GM12878 (cell line): ENCODE results near the gene DOK7. TPM values are rescaled to one million over a fixed set of nuclear protein-coding genes. Genes with fewer than 3 reads are reported as not detected.

ENCODE experiments used
- ATAC-seq: fragments of 200-7000 bp; cut with Tn5 transposase; 3 replicates; pipeline ENCODE4 v1.9.1; 2020; ENCODE audit warnings: mild to moderate bottlenecking, moderate library complexity
- BruUV-seq: library from RNA; stranded (reverse); fragments of 400-500 nt; replicated peaks from 2 replicates; lab custom pipeline; 2021; lab: Mats Ljungman, UMichigan
- CTCF ChIA-PET: fragments of 300-600 bp; sonication (Branson Sonifier 250); formaldehyde crosslinking; extraction: SDS; loops from one replicate; lab custom pipeline; 2021; ENCODE audit warnings: inconsistent platforms; lab: Yijun Ruan, JAX
- POLR2A ChIA-PET: fragments of 350-600 bp; formaldehyde crosslinking; extraction: SDS; loops from one replicate; lab custom pipeline; 2021; ENCODE audit warnings: inconsistent platforms; lab: Charles Lee
- RAD21 ChIA-PET: fragments of 300-600 bp; sonication (Branson Sonifier 250); formaldehyde crosslinking; loops from one replicate; lab custom pipeline; 2023; ENCODE audit warnings: antibody characterized with exemption; ENCODE audit not compliant: unreplicated experiment; lab: Charles Lee
- SMC1A ChIA-PET: fragments of 300-600 bp; sonication (Branson Sonifier 250); formaldehyde crosslinking; loops from one replicate; lab custom pipeline; 2023; ENCODE audit not compliant: unreplicated experiment, uncharacterized antibody; lab: Charles Lee
- DNase-seq: peaks from one replicate; pipeline ENCODE4 v3.0.0-alpha.2; 2011; ENCODE audit warnings: low read depth, low spot score
- FAIRE-seq: peaks from 3 replicates; lab custom pipeline; 2011; peaks lifted over from hg19 to GRCh38; lab: Jason Lieb, UNC
- H2AFZ ChIP-seq: 2 replicates; pipeline ENCODE4 v1.6.0; 2011; ENCODE audit warnings: low read depth, low read length, control low read depth; ENCODE audit not compliant: control insufficient read depth
- H3K27ac ChIP-seq: 2 replicates; pipeline ENCODE4 v1.5.1; 2011; ENCODE audit warnings: control low read depth; ENCODE audit not compliant: control insufficient read depth, insufficient read depth
- H3K27me3 ChIP-seq, 2 experiments: replicated peaks in 1 of 2; 2 replicates each; pipeline versions ENCODE4 v1.6.0 to v1.6.1; 2011; ENCODE audit warnings: low read length in 1 of 2; ENCODE audit not compliant: control insufficient read depth in 2 of 2, insufficient read depth in 2 of 2
- H3K36me3 ChIP-seq, 2 experiments: 2 replicates each; pipeline ENCODE4 v1.5.1; 2011; ENCODE audit warnings: low read length in 1 of 2; ENCODE audit not compliant: control insufficient read depth in 2 of 2, insufficient read depth in 2 of 2
- H3K4me1 ChIP-seq: 2 replicates; pipeline ENCODE4 v1.6.1; 2011; ENCODE audit warnings: mild to moderate bottlenecking, low read length, moderate library complexity, mixed read lengths; ENCODE audit not compliant: control insufficient read depth, insufficient read depth
- H3K4me2 ChIP-seq: 2 replicates; pipeline ENCODE4 v1.6.0; 2011; ENCODE audit warnings: control low read depth; ENCODE audit not compliant: control insufficient read depth, insufficient read depth
- H3K4me3 ChIP-seq: fragments of 200-600 bp; sonication (generic); 2 replicates; pipeline ENCODE4 v1.5.1; 2016
- H3K79me2 ChIP-seq: 2 replicates; pipeline ENCODE4 v1.6.0; 2011; ENCODE audit warnings: low read length; ENCODE audit not compliant: control insufficient read depth, insufficient read depth
- H3K9ac ChIP-seq: 2 replicates; pipeline ENCODE4 v1.8.0; 2011; ENCODE audit warnings: low read length, control low read depth, mixed read lengths; ENCODE audit not compliant: control insufficient read depth, insufficient read depth
- H3K9me3 ChIP-seq: replicated peaks from 3 replicates; pipeline ENCODE4 v1.5.1; 2011; ENCODE audit warnings: mild to moderate bottlenecking, low read length; ENCODE audit not compliant: control insufficient read depth, insufficient read depth
- H4K20me1 ChIP-seq: 2 replicates; pipeline ENCODE4 v1.6.0; 2011; ENCODE audit not compliant: control insufficient read depth, insufficient read depth
- CBFB ChIP-seq: IDR thresholded peaks from 2 replicates; pipeline ENCODE4 v1.6.1; 2016; ENCODE audit warnings: antibody characterized with exemption, low read depth
- CEBPB ChIP-seq, 2 experiments: fragments of 150-350 bp in 1 of 2; IDR thresholded peaks; 2 replicates each; pipeline ENCODE4 v1.6.1; 2012 to 2014; ENCODE audit warnings: low read depth in 2 of 2, low read length in 2 of 2, borderline replicate concordance in 1 of 2, inconsistent platforms in 1 of 2
- CREB1 ChIP-seq: IDR thresholded peaks from 2 replicates; pipeline ENCODE4 v1.6.1; 2012; ENCODE audit warnings: low read depth, mild to moderate bottlenecking, inconsistent platforms
- JUND ChIP-seq: IDR thresholded peaks from 2 replicates; pipeline ENCODE4 v1.6.1; 2012; ENCODE audit warnings: low read depth, mild to moderate bottlenecking, low read length, improper control_type of control experiment, moderate library complexity
- KLF5 ChIP-seq: fragments of 450-650 bp; IDR thresholded peaks from 2 replicates; pipeline ENCODE4 v1.6.1; 2014; ENCODE audit warnings: mild to moderate bottlenecking; ENCODE audit not compliant: partially characterized antibody
- NBN ChIP-seq: fragments of 450-650 bp; IDR thresholded peaks from 2 replicates; pipeline ENCODE4 v1.6.1; 2016
- PAX8 ChIP-seq: fragments of 450-650 bp; IDR thresholded peaks from 2 replicates; pipeline ENCODE4 v1.6.1; 2017; ENCODE audit warnings: mild to moderate bottlenecking, moderate library complexity
- POLR2AphosphoS2 ChIP-seq: IDR thresholded peaks from 2 replicates; pipeline ENCODE4 v1.6.1; 2011; ENCODE audit warnings: low read depth, mild to moderate bottlenecking, low read length, improper control_type of control experiment, moderate library complexity
- RAD21 ChIP-seq: IDR thresholded peaks from 2 replicates; pipeline ENCODE4 v1.6.1; 2011; ENCODE audit warnings: mild to moderate bottlenecking, low read depth, low read length, moderate library complexity; ENCODE audit not compliant: insufficient read depth
- SRF ChIP-seq, 2 experiments: IDR thresholded peaks; 2 replicates each; pipeline ENCODE4 v1.6.1; 2011; ENCODE audit warnings: low read depth in 2 of 2, low read length in 2 of 2, mild to moderate bottlenecking in 1 of 2, moderate library complexity in 1 of 2
- TCF3 ChIP-seq: IDR thresholded peaks from 2 replicates; pipeline ENCODE4 v1.6.1; 2012; ENCODE audit warnings: low read depth, mild to moderate bottlenecking, low read length, borderline replicate concordance; ENCODE audit not compliant: insufficient read depth
- WGBS: methylation state at CpG from one replicate; pipeline ENCODE4 v1.1.6; 2016; ENCODE audit warnings: low lambda C conversion rate; ENCODE audit not compliant: insufficient replicate concordance, insufficient coverage; ENCODE audit errors: missing lambda C conversion rate; 5-methylcytosine and 5-hydroxymethylcytosine counted together
- in situ Hi-C: fragments of 300-500 bp; cut with MboI; formaldehyde crosslinking; loops from 9 replicates; pipeline ENCODE4 v1.14.3; 2018; ENCODE audit warnings: mixed read lengths
- intact Hi-C: fragments of 100-400 bp; cut with micrococcal nuclease; formaldehyde crosslinking; loops from one replicate; pipeline ENCODE4 v1.14.2; 2022; ENCODE audit not compliant: unreplicated experiment
- polyA plus RNA-seq, 11 experiments: library from polyadenylated mRNA; depleted of rRNA in 4 of 11; unstranded in 6 of 11; stranded (reverse) in 5 of 11; fragments of >200 nt; fragmentation: Nextera tagmentation in 4 of 11; fragmentation: Illumina TruSeq in 1 of 11; extraction: Ambion mirVana in 4 of 11; extraction: Trizol in 1 of 11; gene quantifications; 1 replicate in 1 of 11; 2 replicates in 10 of 11; pipeline versions ENCODE4 v1.2.1 to v1.2.3, GENCODE V29; 2011 to 2016; ENCODE audit warnings: inconsistent platforms in 2 of 11, missing spikeins in 2 of 11, low read depth in 1 of 11
- total RNA-seq, 4 experiments: library from RNA; depleted of rRNA in 3 of 4; stranded (reverse); fragments of >200 nt in 3 of 4; fragmentation: Illumina TruSeq in 1 of 4; extraction: Trizol in 1 of 4; gene quantifications; 2 replicates each; pipeline versions ENCODE4 v1.2.1 to v1.2.3, GENCODE V29; 2013 to 2021
- TF ChIP-seq, protein P1 (sequence below): IDR thresholded peaks from 2 replicates; pipeline ENCODE4 v1.6.1; 2011; ENCODE audit warnings: mild to moderate bottlenecking, low read depth, low read length, moderate library complexity; ENCODE audit not compliant: insufficient replicate concordance

Gene DOK7
- total and polyA plus RNA-seq, 10 of the 15 experiments (the other 5 are each of a cell fraction or from before 2014, with no cell fraction given), result 0.04 to 0.46 (median 0.18) TPM; not detected in 4

DNA sequence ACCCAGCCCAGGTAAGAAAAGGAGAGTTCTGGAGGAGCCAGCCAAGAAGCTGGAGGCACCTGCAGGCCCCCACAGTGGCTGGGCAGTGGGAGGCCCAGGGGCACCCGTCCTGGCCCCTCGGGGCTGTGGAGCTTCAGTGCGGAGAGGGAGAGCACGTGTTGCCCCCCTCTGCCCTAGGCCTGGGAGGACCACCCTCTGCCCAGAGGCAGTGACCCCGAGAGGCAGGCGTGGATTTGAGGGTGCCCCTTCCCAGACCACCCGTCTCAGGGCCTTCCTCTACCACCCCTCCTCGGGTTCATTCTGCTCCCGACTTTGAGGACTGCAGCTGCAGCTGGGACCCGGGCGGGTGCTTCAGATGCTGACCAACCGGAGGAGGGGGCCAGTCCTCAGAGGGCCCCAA is 33.5 kb upstream of the DOK7 start:
- H3K9ac ChIP-seq, result no peak overlapping the region
- CTCF ChIA-PET, result interaction anchor here (2.4 kb wide), 1 partner anchor 84 kb away, joined by 12 read pairs; no protein-coding TSS in a partner anchor
- TF ChIP-seq, protein P1, sequence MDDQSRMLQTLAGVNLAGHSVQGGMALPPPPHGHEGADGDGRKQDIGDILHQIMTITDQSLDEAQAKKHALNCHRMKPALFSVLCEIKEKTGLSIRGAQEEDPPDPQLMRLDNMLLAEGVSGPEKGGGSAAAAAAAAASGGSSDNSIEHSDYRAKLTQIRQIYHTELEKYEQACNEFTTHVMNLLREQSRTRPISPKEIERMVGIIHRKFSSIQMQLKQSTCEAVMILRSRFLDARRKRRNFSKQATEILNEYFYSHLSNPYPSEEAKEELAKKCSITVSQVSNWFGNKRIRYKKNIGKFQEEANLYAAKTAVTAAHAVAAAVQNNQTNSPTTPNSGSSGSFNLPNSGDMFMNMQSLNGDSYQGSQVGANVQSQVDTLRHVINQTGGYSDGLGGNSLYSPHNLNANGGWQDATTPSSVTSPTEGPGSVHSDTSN, result no peak
- no peak for TF ChIP-seq POLR2AphosphoS2
- WGBS, result 56% methylated on average over 12 of the region's 12 CpGs
- no peak overlapping the region for H2AFZ ChIP-seq
- no peak overlapping the region for H3K4me2 ChIP-seq
- H3K36me3 ChIP-seq, result no peaks in the 10 kb centered on the region
- no peak overlapping the region for H3K27ac ChIP-seq
- H3K27me3 ChIP-seq, result no peaks in the 10 kb centered on the region
- BruUV-seq, result no TSS peak
- SMC1A ChIA-PET, result interaction anchor here (1.4 kb wide), 1 partner anchor 83 kb away, joined by 6 read pairs; no protein-coding TSS in a partner anchor
- in situ Hi-C loops, result no loop called here
- no peaks in the 10 kb centered on the region for H3K9me3 ChIP-seq
- intact Hi-C loops, result no loop called here
- FAIRE-seq (no peak), DNase-seq (no peak), ATAC-seq (no peak)
- POLR2A ChIA-PET, result no interaction called here
- RAD21 ChIA-PET, result interaction anchor here (1.0 to 1.6 kb wide), 2 partner anchors 83 to 84 kb away, joined by 4 to 5 read pairs; no protein-coding TSS in a partner anchor
- H3K79me2 ChIP-seq, result no peaks in the 10 kb centered on the region
- H4K20me1 ChIP-seq, result no peaks in the 10 kb centered on the region
- H3K4me1 ChIP-seq, result no peaks in the 10 kb centered on the region
- no peak overlapping the region for H3K4me3 ChIP-seq

DNA sequence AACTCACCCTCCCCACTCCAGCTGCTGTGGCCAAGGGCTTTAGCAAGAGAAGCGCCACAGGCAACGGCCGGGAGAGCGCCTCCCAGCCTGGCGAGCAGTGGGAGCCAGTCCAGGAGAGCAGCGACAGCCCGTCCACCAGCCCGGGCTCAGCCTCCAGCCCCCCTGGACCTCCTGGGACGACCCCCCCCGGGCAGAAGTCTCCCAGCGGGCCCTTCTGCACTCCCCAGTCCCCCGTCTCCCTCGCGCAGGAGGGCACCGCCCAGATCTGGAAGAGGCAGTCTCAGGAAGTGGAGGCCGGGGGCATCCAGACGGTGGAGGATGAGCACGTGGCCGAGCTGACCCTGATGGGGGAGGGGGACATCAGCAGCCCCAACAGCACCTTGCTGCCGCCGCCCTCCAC is 32.6 kb upstream of the DOK7 start:
- Histone ChIP-seq H4K20me1 (no peaks in the 10 kb centered on the region), H3K79me2 (no peaks in the 10 kb centered on the region), H3K27me3 (no peaks in the 10 kb centered on the region), H3K27ac (no peak overlapping the region), H3K4me1 (no peaks in the 10 kb centered on the region), H3K9me3 (no peaks in the 10 kb centered on the region), H3K36me3 (no peaks in the 10 kb centered on the region), H2AFZ (no peak overlapping the region), H3K4me3 (no peak overlapping the region), H3K4me2 (no peak overlapping the region), H3K9ac (no peak overlapping the region)
- no TSS peak for BruUV-seq
- in situ Hi-C loops (no loop called here), intact Hi-C loops (no loop called here)
- RAD21 ChIA-PET, result interaction anchor here (1.0 kb wide), 1 partner anchor 85 kb away, joined by 4 read pairs; no protein-coding TSS in a partner anchor
- DNase-seq, result no peak
- WGBS, result 64% methylated on average over 16 of the region's 21 CpGs
- ATAC-seq, result no peak
- SMC1A ChIA-PET, result no interaction called here
- POLR2A ChIA-PET, result no interaction called here
- no peak for FAIRE-seq
- no peak for TF ChIP-seq CREB1
- TF ChIP-seq TCF3, result no peak
- TF ChIP-seq CBFB, result no peak
- TF ChIP-seq JUND, result no peak
- no peak for TF ChIP-seq SRF (IDR thresholded peaks at IDR 0.05; ENCODE audit: low read depth in 2 of 2, low read length in 2 of 2)
- no peak for TF ChIP-seq PAX8
- TF ChIP-seq KLF5, result no peak
- TF ChIP-seq RAD21, result no peak
- no peak for TF ChIP-seq NBN
- TF ChIP-seq CEBPB (IDR thresholded peaks at IDR 0.05; ENCODE audit: borderline replicate concordance in 1 of 2, low read depth in 2 of 2, low read length in 2 of 2), result no peak
- CTCF ChIA-PET, result interaction anchor here (1.3 kb wide), 1 partner anchor 84 kb away, joined by 4 read pairs; no protein-coding TSS in a partner anchor
